NCI-H510A treated with DMSO at 0.1 percent for 48 hours (cell line): ENCODE results near the gene GNG4.

Experiments used
- DNase-seq: peaks from one replicate; lab custom pipeline; 2025; lab: John Stamatoyannopoulos, UW

Gene GNG4

GRCh38 chr1:235533476-235534168 lies 116.0 kb downstream of the GNG4 start:
- no peak for DNase-seq

GRCh38 chr1:235532360-235532759 lies 117.2 kb downstream of the GNG4 start:
- DNase-seq, result no peak

DNA sequence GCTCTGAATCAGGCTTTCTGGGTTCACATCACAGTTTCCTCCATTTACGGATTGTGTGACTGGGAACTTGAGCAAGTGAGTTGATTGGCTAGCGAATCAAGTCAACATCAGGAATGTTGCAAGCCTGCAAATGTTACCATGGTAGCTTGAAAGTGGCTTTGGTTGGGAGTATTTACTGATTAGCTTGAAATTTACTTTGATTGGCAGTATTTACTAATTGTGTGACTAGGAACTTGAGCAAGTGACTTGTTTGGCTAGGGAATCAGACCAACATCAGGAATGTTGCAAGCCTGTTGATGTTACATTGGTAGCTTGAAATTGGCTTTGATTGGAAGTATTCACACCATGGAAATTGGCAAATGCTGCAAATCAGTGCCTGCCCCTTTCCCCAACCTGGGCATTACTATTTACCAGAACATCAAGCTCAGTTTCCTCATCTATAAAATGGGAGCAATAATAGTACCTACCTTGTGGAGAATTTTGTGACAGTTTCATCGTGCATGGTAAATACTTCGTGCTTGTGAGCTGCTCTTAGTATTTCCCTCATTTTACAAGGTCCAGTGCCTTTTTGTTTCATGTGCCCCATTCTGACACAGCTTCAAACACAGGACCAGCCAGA lies 122.3 kb downstream of the GNG4 start:
- no peak for DNase-seq

GRCh38 chr1:235525314-235525713 lies 124.3 kb downstream of the GNG4 start:
- DNase-seq, result no peak

GRCh38 chr1:235516862-235517446 lies 132.6 kb downstream of the GNG4 start:
- DNase-seq, result no peak

DNA sequence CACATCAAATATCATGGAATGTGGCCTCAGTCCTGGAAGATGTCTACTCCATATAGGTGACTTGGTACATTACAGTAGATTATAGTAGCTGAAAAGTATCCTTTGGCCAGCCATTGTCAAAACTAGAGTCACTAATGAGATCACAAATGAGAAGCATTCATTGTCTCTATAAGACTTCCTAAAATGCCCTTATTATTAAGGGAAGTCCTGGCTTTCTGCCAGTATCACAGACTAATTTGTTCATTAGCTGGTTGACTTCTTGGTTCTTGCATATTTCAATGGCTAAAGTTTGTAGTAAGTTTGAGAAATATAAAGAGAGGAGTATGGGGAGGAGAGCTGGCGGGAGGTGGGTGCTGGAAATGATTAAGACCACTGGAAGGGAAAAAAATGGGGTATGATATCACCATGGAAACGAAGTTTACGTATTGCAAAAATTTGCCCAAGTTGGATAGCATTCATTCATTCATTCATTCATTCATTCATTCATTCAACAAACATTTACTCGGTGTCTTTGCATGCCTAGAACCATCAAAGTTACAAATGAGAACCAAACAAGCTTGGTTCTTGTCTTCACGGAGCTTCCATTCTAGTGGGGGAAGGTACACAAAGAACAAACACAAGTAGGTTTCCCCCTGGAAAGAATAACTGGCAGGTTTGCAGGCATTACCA lies 133.6 kb downstream of the GNG4 start:
- DNase-seq, result no peak

DNA sequence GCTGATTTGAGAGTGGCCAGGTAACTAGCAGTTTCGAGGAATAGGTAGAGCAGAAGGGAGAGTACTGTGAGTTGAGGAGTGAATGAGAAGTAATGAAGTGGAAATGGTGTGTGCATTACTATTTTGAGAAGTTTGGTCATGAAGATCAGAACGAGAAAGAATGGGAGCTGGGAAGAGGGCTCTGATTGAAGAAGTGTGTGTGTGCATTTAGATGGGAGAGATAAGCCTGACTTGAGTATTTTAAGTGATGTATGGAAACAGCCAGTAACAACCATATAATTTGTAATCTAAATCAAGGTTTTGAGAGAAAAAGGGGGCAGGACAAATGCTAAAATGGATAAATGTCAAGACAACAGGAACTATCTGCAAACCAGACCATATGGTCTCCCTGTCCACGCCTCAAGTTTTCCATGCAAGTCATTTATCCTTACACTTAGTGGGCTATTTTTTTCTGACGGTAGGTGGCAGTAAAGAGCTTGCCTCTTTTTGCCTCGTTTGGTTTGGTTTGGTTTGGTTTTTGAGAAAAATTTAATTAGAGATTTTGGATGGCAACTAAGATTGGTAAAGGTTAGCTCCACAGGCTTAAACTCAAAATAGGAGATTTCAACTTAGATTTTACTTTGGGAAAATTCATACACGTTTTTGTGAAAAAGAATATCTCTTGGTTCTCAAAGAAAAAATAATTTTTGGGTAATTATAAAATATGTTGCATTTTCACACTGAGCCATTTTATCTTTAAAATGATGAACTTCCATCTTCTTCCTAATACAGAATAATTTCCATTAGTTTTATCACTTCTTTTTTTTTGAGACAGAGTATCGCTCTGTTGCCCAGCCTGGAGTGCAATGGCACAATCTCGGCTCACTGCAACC lies 135.9 kb downstream of the GNG4 start:
- DNase-seq, result peak; percentile 30

- DNase-seq, result no peak
Observed at GRCh38 chr1:235511470-235512240, 137.9 kb downstream of the GNG4 start.

DNA sequence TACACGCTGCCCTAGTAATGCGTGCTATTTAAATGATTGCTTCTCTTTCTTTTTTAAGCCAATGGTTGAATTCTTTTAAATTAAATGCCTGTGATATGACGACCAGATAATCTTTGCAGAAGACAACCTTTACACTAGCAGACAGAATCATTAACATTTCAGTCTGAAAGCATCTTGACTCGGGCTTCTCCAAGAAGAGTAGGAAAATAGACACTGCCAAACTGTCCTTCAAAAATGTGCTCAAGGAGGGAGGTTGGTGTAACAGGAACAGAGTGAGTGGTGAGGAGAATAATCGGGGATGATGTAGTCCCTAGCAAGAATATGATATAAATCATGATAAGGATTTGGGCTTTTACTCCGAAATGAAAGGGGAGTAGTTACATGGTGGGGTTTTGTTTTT lies 138.8 kb downstream of the GNG4 start:
- no peak for DNase-seq

- DNase-seq, result no peak
Observed at GRCh38 chr1:235507623-235508022, 142.0 kb downstream of the GNG4 start.

GRCh38 chr1:235504494-235505222 lies 144.9 kb downstream of the GNG4 start:
- DNase-seq, result peak; percentile 90

GRCh38 chr1:235504122-235504493 lies 145.5 kb downstream of the GNG4 start, which contains the start of gene B3GALNT2:
B3GALNT2 (minus strand) TSS chr1:235504452; CDS start chr1:235504252, 200 bp downstream.
- no peak for DNase-seq

- DNase-seq, result peak; percentile 22
Observed at GRCh38 chr1:235503403-235504121, 146.0 kb downstream of the GNG4 start.

DNA sequence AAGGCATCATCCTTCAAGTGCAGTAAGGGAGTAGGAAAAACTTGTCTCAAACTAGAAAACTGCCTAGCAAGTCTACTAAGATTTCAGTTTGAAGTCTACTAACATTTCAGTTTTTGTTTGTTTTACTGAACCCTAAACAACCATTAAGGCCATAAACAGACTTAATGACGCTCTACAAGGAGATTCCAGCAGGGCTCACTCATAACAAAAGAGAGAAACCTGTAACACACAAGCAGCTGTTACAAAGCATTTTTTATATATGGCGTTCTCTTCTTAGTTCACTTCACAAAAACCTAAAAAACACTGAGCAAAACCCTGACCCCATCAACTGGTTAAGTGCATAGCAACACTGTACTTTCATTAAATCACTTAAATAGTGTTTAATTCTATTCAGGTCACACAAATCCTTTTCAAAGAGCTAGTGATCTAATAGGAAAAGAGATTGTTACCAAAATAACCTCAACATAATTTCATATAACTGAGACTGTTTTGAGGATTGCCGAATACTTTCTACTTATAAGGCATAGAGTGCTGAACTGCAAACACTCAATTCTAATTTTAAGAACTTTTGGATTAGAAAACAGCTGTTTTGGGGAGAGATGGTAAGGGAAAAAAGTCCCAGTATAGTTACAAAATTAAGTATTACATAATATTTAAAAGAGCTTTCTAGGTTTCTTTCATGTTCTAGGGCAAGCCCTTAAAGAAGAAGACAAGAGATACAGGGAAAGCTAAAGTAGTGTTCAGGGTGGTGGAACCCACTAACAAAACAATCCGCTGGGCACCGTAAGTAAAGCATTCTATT lies 146.8 kb downstream of the GNG4 start:
- DNase-seq, result peak; percentile 18

- DNase-seq, result no peak
Observed at GRCh38 chr1:235500971-235501540, 148.5 kb downstream of the GNG4 start.
